ENCODE measurements around the gene PDCD7. TPM values are rescaled to one million over a fixed set of nuclear protein-coding genes. Genes with fewer than 3 reads are reported as not detected.

The PDCD7 gene
- total RNA-seq, 1 donor from 2014 or later, result 19.8 TPM

DNA sequence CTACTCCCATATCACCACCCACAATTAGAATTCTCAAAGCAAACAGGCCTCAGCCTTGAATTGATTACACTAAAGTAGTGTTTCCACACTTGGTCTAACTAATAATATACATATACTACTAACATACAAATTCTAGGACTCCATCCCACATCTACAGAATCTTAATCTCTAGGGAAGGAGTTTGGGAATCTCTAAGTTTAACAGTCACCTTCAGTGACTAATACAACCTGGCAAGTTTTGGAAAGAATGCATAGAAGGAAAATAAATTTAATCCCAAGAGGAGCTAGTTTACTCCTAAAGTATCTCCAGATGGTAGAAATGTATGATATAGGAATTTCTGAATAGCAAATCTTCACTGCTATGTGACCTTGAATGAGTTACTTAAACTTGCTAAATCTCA lies 42.4 kb upstream of the PDCD7 start:
- TF ChIP-seq, protein P1, sequence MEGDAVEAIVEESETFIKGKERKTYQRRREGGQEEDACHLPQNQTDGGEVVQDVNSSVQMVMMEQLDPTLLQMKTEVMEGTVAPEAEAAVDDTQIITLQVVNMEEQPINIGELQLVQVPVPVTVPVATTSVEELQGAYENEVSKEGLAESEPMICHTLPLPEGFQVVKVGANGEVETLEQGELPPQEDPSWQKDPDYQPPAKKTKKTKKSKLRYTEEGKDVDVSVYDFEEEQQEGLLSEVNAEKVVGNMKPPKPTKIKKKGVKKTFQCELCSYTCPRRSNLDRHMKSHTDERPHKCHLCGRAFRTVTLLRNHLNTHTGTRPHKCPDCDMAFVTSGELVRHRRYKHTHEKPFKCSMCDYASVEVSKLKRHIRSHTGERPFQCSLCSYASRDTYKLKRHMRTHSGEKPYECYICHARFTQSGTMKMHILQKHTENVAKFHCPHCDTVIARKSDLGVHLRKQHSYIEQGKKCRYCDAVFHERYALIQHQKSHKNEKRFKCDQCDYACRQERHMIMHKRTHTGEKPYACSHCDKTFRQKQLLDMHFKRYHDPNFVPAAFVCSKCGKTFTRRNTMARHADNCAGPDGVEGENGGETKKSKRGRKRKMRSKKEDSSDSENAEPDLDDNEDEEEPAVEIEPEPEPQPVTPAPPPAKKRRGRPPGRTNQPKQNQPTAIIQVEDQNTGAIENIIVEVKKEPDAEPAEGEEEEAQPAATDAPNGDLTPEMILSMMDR (IDR thresholded peaks at IDR 0.05), result no peak
- Histone ChIP-seq H3K4me1 (no peaks in the 10 kb centered on the region), H3K9me3 (no peaks in the 10 kb centered on the region), H3K36me3 (peaks cover 92% of the 10 kb centered on the region), H3K4me3 (no peak overlapping the region), H3K27me3 (ENCODE audit: low read depth) (no peaks in the 10 kb centered on the region), H3K27ac (no peak overlapping the region)
- no peak for ATAC-seq
- intact Hi-C loops (cut with DNase I), result no loop called here
- no peak for DNase-seq

DNA sequence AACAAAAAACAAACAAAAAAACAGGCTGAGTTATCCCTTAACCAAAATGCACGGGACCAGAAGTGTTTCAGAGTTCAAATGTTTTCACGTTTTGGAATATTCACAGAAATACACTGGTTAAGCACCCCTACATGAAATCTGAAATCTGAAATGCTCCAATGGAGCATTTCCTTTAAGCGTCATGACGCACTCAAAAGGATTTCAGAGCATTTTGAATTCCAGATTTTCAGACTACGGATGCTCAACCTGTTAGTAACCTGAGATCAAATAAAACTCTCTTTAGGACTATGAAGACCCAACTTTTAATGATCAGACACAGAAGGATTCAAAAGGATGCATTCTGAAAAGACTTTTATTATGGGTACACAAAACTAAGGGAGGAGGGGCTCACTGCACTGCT lies 41.9 kb upstream of the PDCD7 start:
- Histone ChIP-seq H3K27me3 (ENCODE audit: low read depth) (no peaks in the 10 kb centered on the region), H3K36me3 (peaks cover 98% of the 10 kb centered on the region), H3K4me1 (no peaks in the 10 kb centered on the region), H3K9me3 (no peaks in the 10 kb centered on the region), H3K27ac (no peak overlapping the region), H3K4me3 (no peak overlapping the region)
- TF ChIP-seq, protein P1 (IDR thresholded peaks at IDR 0.05), result no peak
- ATAC-seq, result no peak
- no peak for DNase-seq
- intact Hi-C loops (cut with DNase I), result no loop called here

DNA sequence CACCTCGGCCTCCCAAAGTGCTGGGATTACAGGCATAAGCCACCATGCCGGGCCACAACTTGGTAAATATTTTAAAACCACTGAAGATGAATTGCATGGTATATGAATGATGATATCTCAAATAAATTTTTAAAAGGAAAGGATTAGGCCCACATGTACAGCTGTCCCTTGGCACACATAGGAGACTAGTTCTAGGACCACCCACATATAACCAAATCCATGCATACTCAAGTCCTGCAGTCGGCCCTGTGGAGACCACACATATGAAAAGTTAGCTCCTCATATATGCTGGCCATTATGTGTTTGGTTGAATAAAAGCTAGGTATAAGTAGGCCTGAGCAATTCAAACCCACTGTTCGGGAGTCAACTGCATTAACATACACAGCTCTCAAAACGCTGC lies 40.9 kb upstream of the PDCD7 start:
- intact Hi-C loops (cut with DNase I), result no loop called here
- DNase-seq (no peak), ATAC-seq (no peak)
- no peak overlapping the region for H3K4me3 ChIP-seq
- H3K27me3 ChIP-seq (ENCODE audit: low read depth), result no peaks in the 10 kb centered on the region
- H3K4me1 ChIP-seq, result no peaks in the 10 kb centered on the region
- no peak overlapping the region for H3K27ac ChIP-seq
- no peaks in the 10 kb centered on the region for H3K9me3 ChIP-seq
- TF ChIP-seq, protein P1 (IDR thresholded peaks at IDR 0.05), result no peak
- H3K36me3 ChIP-seq, result peaks cover 100% of the 10 kb centered on the region

DNA sequence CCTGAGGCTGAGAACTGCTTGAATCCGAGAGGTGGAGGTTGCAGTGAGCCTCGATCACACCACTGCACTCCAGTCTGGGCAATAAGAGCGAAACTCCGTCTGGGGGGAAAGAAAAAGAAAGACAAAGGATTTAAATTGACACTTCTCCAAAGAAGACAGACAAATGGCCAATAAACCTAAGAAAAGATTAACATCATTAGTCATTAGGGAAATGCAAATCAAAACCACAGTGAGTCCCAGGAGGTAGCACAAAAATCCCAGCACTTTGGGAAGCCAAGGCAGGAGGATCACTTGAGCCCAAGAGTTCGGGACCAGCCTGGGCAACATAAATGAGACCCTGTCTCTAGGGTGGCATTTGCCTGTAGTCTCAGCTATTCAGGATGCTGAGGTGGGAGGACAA lies 38.9 kb upstream of the PDCD7 start:
- no peak overlapping the region for H3K4me3 ChIP-seq
- H3K27me3 ChIP-seq (ENCODE audit: low read depth), result no peaks in the 10 kb centered on the region
- no peaks in the 10 kb centered on the region for H3K9me3 ChIP-seq
- no peak overlapping the region for H3K27ac ChIP-seq
- no peaks in the 10 kb centered on the region for H3K4me1 ChIP-seq
- H3K36me3 ChIP-seq, result peaks cover 88% of the 10 kb centered on the region
- TF ChIP-seq, protein P1 (IDR thresholded peaks at IDR 0.05), result no peak
- intact Hi-C loops (cut with DNase I), result no loop called here
- ATAC-seq (no peak), DNase-seq (no peak)

DNA sequence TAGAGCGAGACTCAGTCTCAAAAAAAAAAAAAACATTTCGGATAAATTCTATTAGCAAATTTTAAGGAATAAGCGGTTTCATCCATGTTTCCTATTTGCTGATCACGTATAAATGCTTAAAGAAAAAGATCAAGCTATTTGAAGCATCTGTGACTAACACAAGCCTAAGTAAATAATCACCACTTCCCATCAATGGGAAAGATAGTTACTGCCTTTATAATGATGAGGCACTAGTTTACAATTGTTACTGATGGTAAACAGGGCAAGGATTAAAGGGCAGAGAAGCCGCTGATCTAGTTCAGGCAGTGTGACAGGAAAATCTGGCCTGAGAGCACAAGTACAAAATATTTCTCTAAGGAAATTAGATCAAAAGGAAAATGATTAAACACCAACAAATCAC lies 37.8 kb upstream of the PDCD7 start:
- Histone ChIP-seq H3K9me3 (no peaks in the 10 kb centered on the region), H3K27me3 (ENCODE audit: low read depth) (no peaks in the 10 kb centered on the region), H3K4me1 (no peaks in the 10 kb centered on the region), H3K27ac (no peak overlapping the region), H3K4me3 (no peak overlapping the region), H3K36me3 (peaks cover 82% of the 10 kb centered on the region)
- DNase-seq (no peak), ATAC-seq (no peak)
- intact Hi-C loops (cut with DNase I), result no loop called here
- TF ChIP-seq, protein P1 (IDR thresholded peaks at IDR 0.05), result no peak

DNA sequence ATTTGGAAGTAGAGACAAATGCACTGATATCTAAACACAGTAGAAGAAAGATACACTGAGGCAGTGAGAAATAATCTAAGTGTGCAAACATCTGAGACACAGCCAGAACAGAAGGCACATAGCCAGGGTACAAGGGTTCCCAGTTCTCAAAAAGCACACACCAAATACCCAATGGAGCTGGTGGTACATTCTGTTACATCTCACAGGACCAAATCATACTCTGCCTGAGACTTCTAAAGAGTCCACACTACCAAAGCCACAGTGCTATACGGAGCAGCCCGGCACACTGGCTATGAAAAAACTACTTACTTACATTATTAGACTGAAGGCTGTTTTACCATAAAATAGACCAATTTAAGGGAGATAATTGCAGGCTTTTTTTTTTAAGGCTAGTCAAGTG lies 32.3 kb upstream of the PDCD7 start:
- Histone ChIP-seq H3K27me3 (ENCODE audit: low read depth) (no peaks in the 10 kb centered on the region), H3K27ac (no peak overlapping the region), H3K4me1 (peaks cover 6% of the 10 kb centered on the region), H3K9me3 (no peaks in the 10 kb centered on the region), H3K4me3 (no peak overlapping the region), H3K36me3 (peaks cover 75% of the 10 kb centered on the region)
- TF ChIP-seq, protein P1 (IDR thresholded peaks at IDR 0.05), result no peak
- no peak for ATAC-seq
- no peak for DNase-seq
- intact Hi-C loops (cut with DNase I), result no loop called here

Measured in lower lobe of right lung (tissue), 2 donors.